GM18511 (cell line): ENCODE measurements around the gene CFAP299.
"Not testable (repeated sequence)": the region's sequence is repeated elsewhere in the genome, so short reads cannot be mapped to it uniquely, and the experiment has no call there.

ENCODE experiments used
- ATAC-seq: cut with Tn5 transposase; IDR thresholded peaks from one replicate; pipeline ENCODE4 v1.9.1; 2021; ENCODE audit warnings: mild to moderate bottlenecking, moderate library complexity; ENCODE audit not compliant: unreplicated experiment

Gene CFAP299

DNA sequence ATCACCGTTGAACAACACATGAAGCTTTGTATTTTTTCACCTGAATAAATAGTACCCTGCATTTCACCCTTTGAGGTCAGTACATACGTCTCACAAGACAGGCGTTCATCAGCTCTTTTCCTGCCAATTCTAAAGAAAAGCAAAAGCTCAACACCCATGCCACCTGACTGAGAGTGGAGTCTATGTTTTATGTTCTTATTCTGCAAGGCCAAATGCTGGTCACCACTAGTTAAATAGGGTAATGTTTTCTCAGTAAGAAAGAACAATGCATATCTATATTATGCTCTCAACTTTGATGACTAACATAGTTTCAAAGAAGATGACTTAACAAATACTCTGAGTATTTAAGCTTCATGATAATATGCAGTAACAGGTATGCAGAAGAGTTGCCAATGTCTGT lies 358.6 kb downstream of the CFAP299 start:
- no peak for ATAC-seq

DNA sequence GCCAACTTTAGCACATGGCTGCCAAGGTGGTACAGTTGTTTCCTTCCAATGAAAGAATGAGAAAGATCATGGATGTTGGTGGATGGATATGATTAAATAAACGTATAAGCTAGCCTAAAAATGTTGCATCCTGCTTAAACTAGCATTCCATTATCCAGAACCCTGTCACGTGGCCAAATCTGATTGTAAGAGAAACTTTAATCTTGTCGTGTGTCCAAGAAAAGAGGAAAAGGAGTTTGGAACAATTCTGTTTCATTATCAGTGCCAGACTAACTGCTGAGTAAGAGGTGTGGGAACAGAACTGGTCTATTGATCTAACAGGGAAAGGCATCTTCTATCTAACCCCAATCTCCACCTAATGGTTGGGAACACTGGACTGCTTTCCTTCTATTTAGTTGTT lies 369.8 kb downstream of the CFAP299 start:
- ATAC-seq: no peak

DNA sequence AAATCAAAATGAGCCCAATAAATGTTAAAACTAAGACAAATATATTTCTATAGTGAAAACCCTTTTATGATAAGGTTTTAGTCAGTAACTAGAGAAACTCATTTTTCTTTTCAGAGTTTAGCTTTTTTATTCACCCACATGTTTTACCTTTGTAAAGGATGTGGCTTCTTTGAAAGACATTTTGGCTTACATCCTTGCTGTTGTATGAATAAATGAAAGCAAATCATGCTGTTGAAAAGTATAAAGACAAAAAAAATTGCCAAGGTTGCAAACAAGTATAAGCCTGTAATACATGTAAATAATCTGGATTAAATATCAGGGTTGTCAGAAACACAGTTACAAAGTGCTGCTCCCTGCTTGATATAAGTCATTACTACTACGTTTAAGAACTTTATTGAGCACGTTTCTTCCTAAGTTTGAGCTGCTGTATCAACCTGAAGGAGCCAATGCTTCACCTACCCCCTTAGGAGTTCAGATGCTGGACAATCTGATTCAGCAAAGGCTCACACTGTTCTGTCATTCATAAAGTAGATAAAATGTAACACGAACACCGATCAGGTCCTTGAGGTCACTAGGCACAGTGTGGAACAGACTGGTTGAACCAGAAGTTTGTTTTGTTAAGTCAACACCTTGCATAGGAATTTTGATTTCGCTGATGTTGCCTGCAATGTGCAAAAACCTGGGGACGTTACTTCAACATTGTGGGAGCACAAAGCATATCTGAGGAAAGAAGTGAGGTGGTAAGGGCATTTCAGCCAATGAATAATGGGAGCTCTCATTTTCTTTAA lies 373.7 kb downstream of the CFAP299 start:
- ATAC-seq: no peak

GRCh38 chr4:80710748-80711451 lies 375.4 kb downstream of the CFAP299 start:
- no peak for ATAC-seq

GRCh38 chr4:80711956-80712355 lies 376.4 kb downstream of the CFAP299 start:
- no peak for ATAC-seq

DNA sequence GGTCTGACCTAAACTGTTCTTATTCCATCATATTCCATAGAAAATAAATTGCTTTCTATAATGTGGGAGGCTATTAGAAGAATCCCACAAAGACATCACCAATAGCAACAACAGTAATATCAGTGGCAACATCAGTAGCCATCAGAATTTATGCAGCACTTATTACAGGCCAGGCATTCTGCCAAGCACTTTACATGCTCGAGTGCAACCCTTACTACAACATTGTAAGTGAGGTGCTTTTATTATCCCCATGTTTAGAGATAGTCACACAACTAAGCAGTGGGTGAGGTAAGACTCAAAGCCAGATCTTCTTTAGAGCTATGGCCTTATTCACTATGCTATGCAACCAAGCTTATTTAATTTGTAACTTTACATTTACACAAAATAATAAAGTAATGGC lies 377.9 kb downstream of the CFAP299 start:
- no peak for ATAC-seq

GRCh38 chr4:80717204-80717603 lies 381.7 kb downstream of the CFAP299 start:
- no peak for ATAC-seq

DNA sequence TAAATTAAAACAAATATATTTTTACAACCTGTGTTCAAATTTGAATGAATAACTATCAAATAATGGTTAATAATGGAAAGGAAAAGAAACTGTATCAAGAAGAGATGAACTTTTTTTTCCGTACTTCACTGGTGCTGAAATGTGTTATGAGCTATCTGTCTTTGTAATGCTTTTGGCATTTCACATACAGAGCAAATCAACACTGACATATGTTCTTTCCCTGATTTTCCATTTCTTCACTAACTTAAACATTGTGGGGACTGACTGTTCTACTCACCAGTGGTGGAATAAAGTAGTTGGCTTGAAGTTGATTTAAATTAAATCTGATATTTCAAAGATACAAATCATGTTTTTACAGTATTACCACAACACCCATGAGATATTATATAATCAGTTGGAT lies 390.9 kb downstream of the CFAP299 start:
- ATAC-seq: no peak

DNA sequence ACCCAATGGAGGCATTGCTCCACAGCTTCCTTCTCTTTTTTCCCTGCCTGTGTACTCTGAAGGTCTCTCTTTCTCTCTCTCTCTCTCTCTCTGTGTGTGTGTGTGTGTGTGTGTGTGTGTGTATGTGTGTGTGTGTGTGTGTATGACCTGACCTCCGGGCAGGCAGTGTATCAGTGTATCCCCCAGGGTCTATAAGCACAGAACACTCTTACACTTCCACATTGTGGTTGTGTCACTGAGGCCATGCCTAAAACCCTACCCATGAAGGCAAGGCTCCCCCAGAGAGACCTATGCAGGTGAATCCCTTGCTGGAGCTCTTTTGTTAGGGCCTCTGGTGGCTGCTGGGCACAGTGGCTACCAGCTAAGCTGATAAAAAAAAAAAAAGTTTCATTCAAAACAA lies 394.6 kb downstream of the CFAP299 start:
- ATAC-seq: no peak

GRCh38 chr4:80731436-80731835 lies 395.9 kb downstream of the CFAP299 start:
- no peak for ATAC-seq

GRCh38 chr4:80732010-80732409 lies 396.5 kb downstream of the CFAP299 start:
- ATAC-seq: no peak

- ATAC-seq: no peak
These were observed 404.8 kb downstream of the CFAP299 start for GRCh38 chr4:80740375-80740774.

GRCh38 chr4:80749558-80749957 lies 414.0 kb downstream of the CFAP299 start:
- not testable (repeated sequence) for ATAC-seq

DNA sequence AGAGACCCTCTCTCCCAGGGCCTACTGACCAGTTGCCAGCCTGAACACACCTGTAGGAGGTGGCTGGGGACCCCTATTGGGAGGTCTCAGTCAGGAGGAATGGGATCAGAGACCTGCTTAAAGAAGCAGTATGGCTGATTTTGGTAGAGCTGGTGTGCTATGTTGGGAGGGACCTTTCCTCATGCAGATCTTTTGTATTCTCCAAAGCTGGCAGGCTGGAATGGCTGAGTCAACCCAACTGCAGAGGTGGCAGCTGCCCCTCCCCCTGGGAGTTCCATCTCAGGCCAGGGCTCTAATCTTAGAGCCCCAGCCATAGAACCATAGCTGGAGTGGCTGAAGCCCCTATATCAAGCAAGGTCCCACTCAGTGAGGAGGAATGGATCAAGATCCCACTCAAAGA lies 415.7 kb downstream of the CFAP299 start:
- no peak for ATAC-seq

GRCh38 chr4:80767944-80768343 lies 432.4 kb downstream of the CFAP299 start:
- no peak for ATAC-seq

DNA sequence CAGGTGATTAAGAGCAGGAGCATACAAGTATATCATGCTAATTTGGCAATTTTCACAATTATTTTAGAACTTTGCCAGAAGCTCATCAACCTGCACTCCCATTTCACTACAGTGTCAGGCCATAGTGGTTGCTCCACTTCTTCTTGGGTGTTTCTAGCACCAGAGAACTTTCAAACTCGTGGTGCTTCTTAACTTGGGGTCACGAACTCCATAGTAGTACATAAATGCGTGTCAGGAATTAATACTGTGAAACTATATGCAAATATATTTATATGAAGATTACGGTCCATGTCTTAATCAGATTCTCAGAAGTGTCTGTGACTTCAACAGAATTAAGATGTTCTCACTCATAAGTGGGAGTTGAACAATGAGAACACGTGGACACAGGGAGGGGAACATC lies 440.6 kb downstream of the CFAP299 start:
- ATAC-seq: no peak

DNA sequence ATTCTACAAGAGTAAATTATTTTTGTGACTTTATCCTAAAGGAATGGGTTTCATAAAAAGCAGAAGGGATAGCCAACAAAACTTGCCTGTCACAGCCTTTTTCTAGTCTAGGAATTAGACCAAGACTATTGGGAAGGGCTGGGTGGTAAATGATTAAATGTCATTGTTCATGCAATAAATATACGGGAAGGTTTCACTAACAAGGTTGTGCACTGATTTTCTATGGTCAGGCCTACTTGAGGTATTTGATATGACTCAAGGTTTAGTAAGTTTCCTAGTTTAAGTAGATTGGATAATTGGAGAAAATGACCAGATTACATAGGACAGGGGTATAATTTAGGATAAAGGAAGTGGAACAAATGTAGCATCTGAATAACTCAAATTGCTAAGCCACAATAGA lies 445.9 kb downstream of the CFAP299 start:
- no peak for ATAC-seq

DNA sequence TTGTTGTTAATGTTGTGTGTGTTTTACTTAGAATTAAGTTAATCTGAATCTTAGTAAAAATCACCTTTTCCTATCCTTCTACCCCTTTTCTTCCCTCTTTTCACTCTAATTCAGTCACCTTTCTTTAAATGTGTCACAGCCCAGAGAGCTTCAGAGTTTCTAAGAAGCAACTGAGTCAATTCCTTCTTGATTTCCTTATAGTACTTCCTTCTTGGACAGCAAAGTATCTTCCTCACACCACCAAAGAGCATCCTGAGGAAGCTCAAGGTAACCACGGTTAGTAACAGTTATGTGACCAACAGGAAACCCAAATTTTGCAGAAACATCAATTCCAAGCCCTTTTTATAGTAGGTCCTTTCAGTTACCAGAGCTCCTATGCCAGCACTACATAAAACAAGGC lies 451.8 kb downstream of the CFAP299 start:
- no peak for ATAC-seq

GRCh38 chr4:80788798-80789197 lies 453.3 kb downstream of the CFAP299 start:
- ATAC-seq: no peak

DNA sequence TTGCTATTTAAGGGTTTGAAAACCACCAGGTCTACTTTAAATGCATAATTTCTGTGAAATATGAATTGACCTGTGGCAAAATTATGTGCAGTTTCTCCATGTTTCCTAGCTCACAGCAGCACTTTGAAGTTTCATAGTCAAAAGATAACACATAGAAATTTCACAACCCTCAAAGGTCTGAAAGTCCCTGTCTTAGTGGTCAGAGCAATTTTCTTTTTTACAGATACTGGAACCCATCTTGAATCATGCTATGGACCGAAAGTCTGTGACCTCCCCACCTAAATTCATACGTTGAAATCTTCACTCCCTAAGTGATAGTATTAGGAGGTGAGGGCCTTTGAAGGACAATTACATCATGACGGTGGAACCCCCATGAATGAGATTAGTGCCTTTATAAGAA lies 454.6 kb downstream of the CFAP299 start:
- no peak for ATAC-seq

DNA sequence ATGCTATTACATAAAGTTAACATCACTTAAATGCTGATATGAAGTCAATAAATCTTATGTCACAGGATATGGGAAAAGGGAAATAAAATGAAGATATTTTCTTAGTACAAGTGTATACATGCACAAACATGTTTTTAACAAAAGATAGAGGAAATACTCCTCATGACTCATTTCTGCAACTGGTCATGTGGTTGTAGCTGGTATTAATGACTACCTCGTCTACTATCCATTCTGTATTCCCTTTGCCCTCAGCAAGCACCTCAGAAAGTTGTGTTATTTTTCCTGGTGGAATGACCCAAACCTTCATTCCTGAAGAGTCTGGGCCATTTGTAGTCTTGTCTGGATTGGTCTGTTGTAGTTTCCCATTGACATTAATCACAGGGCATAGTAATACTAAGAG lies 458.1 kb downstream of the CFAP299 start:
- not testable (repeated sequence) for ATAC-seq

DNA sequence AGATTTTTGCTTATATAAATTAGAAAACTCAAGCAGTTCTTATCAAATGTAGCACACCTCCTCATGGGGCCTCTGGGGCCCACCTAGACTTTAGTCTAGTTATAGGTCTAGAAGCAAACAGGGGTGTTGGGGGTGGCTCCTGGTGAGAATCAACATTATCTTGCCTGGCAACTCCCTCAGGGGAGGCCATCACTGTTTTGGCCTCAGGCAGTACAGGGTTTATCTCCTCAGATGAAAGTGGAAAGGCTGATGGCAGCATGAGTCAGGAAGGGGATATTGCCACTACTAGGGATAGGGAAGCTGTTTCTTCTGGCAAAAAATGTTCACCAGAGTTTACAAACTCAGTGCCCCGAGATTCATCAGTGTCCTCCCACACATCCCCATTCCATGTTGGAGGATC lies 462.6 kb downstream of the CFAP299 start:
- no peak for ATAC-seq
